Measurements from ENCODE around the gene ZNF524. TPM values are rescaled to one million over a fixed set of nuclear protein-coding genes. Genes with fewer than 3 reads are reported as not detected.

The ZNF524 gene
- total and polyA plus RNA-seq, 10 of the 15 experiments (the other 5 are each of a cell fraction or from before 2014, with no cell fraction given): 0.47 to 18.6 (median 12.4) TPM; not detected in 1

DNA sequence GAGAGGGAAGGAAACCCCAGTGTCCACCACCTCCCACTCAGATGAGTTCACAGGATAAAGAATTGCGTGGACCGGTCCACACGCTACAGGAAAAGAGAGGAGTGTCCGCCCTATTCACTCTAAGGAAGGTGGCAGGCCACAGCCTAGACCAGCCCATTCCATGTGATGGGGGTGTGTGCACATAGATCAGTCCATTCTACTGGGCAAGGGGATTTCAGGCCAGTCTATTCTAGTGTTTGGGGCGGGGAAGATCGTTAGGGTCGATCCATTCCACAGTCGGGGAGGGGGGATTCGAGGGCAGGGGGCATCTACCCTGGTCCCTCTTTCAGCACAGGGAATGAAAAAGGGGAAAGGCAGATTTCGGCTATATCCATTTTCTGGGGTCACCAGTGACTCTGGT is 8.5 kb upstream of the ZNF524 start:
- Histone ChIP-seq H3K4me3 (no peak overlapping the region), H3K4me1 (ENCODE audit: control insufficient read depth, insufficient read depth, low read length) (peaks cover 5% of the 10 kb centered on the region), H2AFZ (ENCODE audit: control insufficient read depth, low read depth, low read length) (no peak overlapping the region), H3K4me2 (ENCODE audit: control insufficient read depth, insufficient read depth) (no peak overlapping the region), H4K20me1 (ENCODE audit: control insufficient read depth, insufficient read depth) (no peaks in the 10 kb centered on the region), H3K9me3 (replicated peaks; ENCODE audit: control insufficient read depth, insufficient read depth, low read length) (peaks cover 2% of the 10 kb centered on the region; the same call in 2 of the 3 replicates), H3K27ac (ENCODE audit: control insufficient read depth, insufficient read depth) (no peak overlapping the region), H3K79me2 (ENCODE audit: control insufficient read depth, insufficient read depth, low read length) (no peaks in the 10 kb centered on the region), H3K27me3 (replicated peaks in 1 of 2; ENCODE audit: control insufficient read depth in 2 of 2, insufficient read depth in 2 of 2, low read length in 1 of 2) (no peaks in the 10 kb centered on the region), H3K36me3 (ENCODE audit: control insufficient read depth in 2 of 2, insufficient read depth in 2 of 2, low read length in 1 of 2) (peaks cover 0 to 8% of the 10 kb centered on the region in 2 experiments; a peak in 1 of 4 replicates), H3K9ac (ENCODE audit: control insufficient read depth, insufficient read depth, low read length) (no peak overlapping the region)
- TF ChIP-seq TBL1XR1 (IDR thresholded peaks at IDR 0.05; ENCODE audit: low read depth, low read length) (no peak), WRNIP1 (IDR thresholded peaks at IDR 0.05; ENCODE audit: borderline replicate concordance, low read depth, low read length) (no peak), PAX5 (IDR thresholded peaks at IDR 0.05; ENCODE audit: borderline replicate concordance, low read depth, low read length) (no peak), MTA3 (IDR thresholded peaks at IDR 0.05; ENCODE audit: borderline replicate concordance, low read length) (no peak), SMARCA5 (IDR thresholded peaks at IDR 0.05) (no peak), ZNF274 (IDR thresholded peaks at IDR 0.05; ENCODE audit: insufficient read depth, insufficient read length) (no peak), SMAD1 (IDR thresholded peaks at IDR 0.05; ENCODE audit: low read depth, partially characterized antibody) (no peak), YBX1 (IDR thresholded peaks at IDR 0.05) (no peak), POLR2AphosphoS5 (IDR thresholded peaks at IDR 0.05; ENCODE audit: low read length) (no peak), RUNX3 (IDR thresholded peaks at IDR 0.05; ENCODE audit: low read length) (no peak), CHD4 (IDR thresholded peaks at IDR 0.05) (no peak), SREBF1 (IDR thresholded peaks at IDR 0.05; ENCODE audit: low read length) (no peak), POLR2A (IDR thresholded peaks at IDR 0.05; ENCODE audit: low read depth, low read length) (no peak), HDAC6 (IDR thresholded peaks at IDR 0.05; ENCODE audit: unreplicated experiment) (no peak)
- TF ChIP-seq, protein P1, sequence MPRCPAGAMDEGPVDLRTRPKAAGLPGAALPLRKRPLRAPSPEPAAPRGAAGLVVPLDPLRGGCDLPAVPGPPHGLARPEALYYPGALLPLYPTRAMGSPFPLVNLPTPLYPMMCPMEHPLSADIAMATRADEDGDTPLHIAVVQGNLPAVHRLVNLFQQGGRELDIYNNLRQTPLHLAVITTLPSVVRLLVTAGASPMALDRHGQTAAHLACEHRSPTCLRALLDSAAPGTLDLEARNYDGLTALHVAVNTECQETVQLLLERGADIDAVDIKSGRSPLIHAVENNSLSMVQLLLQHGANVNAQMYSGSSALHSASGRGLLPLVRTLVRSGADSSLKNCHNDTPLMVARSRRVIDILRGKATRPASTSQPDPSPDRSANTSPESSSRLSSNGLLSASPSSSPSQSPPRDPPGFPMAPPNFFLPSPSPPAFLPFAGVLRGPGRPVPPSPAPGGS (IDR thresholded peaks at IDR 0.05; ENCODE audit: borderline replicate concordance, insufficient read depth, low read depth, low read length, poor library complexity, severe bottlenecking): no peak
- TF ChIP-seq, protein P2, sequence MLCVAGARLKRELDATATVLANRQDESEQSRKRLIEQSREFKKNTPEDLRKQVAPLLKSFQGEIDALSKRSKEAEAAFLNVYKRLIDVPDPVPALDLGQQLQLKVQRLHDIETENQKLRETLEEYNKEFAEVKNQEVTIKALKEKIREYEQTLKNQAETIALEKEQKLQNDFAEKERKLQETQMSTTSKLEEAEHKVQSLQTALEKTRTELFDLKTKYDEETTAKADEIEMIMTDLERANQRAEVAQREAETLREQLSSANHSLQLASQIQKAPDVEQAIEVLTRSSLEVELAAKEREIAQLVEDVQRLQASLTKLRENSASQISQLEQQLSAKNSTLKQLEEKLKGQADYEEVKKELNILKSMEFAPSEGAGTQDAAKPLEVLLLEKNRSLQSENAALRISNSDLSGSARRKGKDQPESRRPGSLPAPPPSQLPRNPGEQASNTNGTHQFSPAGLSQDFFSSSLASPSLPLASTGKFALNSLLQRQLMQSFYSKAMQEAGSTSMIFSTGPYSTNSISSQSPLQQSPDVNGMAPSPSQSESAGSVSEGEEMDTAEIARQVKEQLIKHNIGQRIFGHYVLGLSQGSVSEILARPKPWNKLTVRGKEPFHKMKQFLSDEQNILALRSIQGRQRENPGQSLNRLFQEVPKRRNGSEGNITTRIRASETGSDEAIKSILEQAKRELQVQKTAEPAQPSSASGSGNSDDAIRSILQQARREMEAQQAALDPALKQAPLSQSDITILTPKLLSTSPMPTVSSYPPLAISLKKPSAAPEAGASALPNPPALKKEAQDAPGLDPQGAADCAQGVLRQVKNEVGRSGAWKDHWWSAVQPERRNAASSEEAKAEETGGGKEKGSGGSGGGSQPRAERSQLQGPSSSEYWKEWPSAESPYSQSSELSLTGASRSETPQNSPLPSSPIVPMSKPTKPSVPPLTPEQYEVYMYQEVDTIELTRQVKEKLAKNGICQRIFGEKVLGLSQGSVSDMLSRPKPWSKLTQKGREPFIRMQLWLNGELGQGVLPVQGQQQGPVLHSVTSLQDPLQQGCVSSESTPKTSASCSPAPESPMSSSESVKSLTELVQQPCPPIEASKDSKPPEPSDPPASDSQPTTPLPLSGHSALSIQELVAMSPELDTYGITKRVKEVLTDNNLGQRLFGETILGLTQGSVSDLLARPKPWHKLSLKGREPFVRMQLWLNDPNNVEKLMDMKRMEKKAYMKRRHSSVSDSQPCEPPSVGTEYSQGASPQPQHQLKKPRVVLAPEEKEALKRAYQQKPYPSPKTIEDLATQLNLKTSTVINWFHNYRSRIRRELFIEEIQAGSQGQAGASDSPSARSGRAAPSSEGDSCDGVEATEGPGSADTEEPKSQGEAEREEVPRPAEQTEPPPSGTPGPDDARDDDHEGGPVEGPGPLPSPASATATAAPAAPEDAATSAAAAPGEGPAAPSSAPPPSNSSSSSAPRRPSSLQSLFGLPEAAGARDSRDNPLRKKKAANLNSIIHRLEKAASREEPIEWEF (IDR thresholded peaks at IDR 0.05; ENCODE audit: insufficient replicate concordance, low read depth, low read length): no peak
- TF ChIP-seq, protein P3, sequence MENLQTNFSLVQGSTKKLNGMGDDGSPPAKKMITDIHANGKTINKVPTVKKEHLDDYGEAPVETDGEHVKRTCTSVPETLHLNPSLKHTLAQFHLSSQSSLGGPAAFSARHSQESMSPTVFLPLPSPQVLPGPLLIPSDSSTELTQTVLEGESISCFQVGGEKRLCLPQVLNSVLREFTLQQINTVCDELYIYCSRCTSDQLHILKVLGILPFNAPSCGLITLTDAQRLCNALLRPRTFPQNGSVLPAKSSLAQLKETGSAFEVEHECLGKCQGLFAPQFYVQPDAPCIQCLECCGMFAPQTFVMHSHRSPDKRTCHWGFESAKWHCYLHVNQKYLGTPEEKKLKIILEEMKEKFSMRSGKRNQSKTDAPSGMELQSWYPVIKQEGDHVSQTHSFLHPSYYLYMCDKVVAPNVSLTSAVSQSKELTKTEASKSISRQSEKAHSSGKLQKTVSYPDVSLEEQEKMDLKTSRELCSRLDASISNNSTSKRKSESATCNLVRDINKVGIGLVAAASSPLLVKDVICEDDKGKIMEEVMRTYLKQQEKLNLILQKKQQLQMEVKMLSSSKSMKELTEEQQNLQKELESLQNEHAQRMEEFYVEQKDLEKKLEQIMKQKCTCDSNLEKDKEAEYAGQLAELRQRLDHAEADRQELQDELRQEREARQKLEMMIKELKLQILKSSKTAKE (IDR thresholded peaks at IDR 0.05; ENCODE audit: low read depth, poor library complexity, severe bottlenecking): no peak
- ChIA-PET SMC1A (ENCODE audit: uncharacterized antibody, unreplicated experiment) (no interaction called here), RAD21 (ENCODE audit: unreplicated experiment) (no interaction called here), POLR2A (no interaction called here), CTCF (no interaction called here)
- intact Hi-C loops (cut with micrococcal nuclease; ENCODE audit: unreplicated experiment): no loop called here
- FAIRE-seq: no peak
- ATAC-seq: no peak
- DNase-seq (ENCODE audit: low read depth, low spot score): no peak
- 95% methylated on average over 10 of the region's 10 CpGs for WGBS (ENCODE audit: insufficient coverage, insufficient replicate concordance, low lambda C conversion rate, missing lambda C conversion rate)
- no TSS peak for BruUV-seq (replicated peaks)
- in situ Hi-C loops (cut with MboI): no loop called here

All from GM12878 (cell line).